ENCODE results near the gene NIP7.

Gene NIP7

DNA sequence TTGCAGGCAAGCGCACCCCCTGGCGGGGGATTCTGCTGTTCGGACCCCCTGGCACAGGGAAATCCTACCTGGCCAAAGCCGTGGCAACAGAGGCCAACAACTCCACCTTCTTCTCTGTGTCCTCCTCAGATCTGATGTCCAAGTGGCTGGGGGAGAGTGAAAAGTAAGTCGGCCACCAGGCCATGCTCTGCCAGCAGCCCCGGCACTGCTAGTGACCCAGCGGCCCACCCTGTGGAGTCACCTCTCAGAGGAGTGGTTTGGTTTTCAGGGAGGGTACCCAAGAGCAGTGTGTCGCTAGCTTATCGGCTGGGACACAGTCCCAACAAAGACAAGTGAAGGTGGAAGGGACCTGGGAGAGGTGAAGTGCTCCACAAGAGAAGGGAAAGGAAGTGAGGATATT lies 20.2 kb upstream of the NIP7 start:
- TF ChIP-seq CTCF (conservative IDR thresholded peaks at IDR 0.05) (no peak), ZFX (IDR thresholded peaks at IDR 0.05) (no peak)
- H3K27ac ChIP-seq, result no peak overlapping the region

DNA sequence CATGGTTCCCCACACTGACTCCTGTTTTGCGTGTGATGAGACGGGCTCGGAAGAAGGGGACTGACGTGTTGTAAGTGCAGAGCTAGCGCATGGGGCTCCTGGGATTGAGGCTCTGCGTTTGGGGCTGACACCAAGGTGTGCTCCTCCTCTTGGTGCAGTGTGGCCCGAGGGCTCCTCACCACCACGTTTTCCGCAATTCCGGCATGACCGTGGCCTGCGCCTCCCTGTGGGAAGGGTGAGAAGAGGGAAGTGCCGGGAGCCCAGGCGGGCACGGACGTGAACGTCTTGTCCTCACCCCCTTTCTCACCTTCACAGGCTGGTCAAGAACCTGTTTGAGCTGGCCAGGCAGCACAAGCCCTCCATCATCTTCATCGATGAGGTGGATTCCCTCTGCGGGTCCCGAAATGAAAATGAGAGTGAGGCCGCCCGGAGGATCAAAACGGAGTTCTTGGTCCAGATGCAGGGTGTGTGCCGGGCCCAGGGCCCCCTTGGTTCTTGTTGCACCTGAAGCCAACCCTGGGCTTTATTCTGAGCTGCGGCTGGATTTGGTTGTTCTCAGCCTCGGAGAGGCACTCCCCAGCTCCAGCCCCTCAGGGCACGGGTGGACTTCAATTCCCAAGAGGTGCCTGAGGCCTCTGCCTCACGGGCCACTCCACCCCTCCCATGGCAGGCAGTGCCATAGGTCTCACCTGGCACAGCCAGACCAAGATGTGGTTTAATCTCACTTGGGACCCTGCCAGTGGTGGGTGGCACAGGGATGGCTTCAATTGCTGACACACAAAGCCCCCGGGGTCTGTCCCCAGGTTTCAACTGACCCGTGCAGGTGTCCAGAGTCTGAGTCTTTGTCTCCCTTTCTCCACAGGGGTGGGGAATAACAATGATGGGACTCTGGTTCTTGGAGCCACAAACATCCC lies 19.5 kb upstream of the NIP7 start:
- no peak overlapping the region for H3K27ac ChIP-seq
- TF ChIP-seq CTCF (conservative IDR thresholded peaks at IDR 0.05) (no peak), ZFX (IDR thresholded peaks at IDR 0.05) (no peak)

DNA sequence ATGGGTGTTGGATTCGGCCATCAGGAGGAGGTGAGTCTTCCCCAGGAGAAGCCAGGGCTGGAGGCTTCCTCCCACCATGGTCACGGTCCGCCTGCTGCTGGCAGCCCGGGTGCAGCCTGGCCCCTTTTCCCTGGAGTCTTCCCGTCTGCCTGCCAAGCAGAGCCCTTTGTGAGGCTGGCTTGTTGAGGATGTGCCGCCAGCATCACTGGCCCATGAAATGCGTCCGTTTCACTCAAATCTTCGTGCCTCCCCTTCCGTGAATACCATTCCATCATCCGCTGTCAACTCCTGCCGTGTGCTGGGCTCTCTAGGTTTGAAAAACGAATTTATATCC lies 18.9 kb upstream of the NIP7 start:
- no peak overlapping the region for H3K27ac ChIP-seq
- no peak for TF ChIP-seq ZFX (IDR thresholded peaks at IDR 0.05)
- no peak for TF ChIP-seq CTCF (conservative IDR thresholded peaks at IDR 0.05)

- no peak overlapping the region for H3K27ac ChIP-seq
Measured at GRCh38 chr16:69321080-69321479, 18.5 kb upstream of the NIP7 start.

DNA sequence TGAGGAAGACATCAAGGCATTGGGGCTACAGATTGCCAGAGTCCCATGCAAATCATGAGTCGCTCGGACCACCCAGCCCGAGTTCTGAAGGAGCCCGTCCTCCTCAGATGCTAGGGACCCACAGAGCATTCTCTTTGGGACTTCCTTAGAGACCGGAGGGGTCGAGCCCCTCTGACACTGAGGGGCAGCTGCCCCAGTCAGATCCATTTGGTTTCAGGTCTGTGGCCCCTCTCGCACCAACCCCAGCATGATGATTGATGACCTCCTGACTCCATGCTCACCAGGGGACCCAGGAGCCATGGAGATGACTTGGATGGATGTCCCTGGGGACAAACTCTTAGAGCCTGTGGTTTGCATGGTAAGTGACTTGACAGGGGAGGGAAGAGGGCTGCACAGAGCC lies 17.2 kb upstream of the NIP7 start:
- no peak for TF ChIP-seq ZFX (IDR thresholded peaks at IDR 0.05)
- TF ChIP-seq CTCF (conservative IDR thresholded peaks at IDR 0.05), result no peak
- no peak overlapping the region for H3K27ac ChIP-seq

More at GRCh38 chr16:69321080-69321479, 18.5 kb upstream of the NIP7 start:
- TF ChIP-seq CTCF (conservative IDR thresholded peaks at IDR 0.05) (no peak), ZFX (IDR thresholded peaks at IDR 0.05) (no peak)

DNA sequence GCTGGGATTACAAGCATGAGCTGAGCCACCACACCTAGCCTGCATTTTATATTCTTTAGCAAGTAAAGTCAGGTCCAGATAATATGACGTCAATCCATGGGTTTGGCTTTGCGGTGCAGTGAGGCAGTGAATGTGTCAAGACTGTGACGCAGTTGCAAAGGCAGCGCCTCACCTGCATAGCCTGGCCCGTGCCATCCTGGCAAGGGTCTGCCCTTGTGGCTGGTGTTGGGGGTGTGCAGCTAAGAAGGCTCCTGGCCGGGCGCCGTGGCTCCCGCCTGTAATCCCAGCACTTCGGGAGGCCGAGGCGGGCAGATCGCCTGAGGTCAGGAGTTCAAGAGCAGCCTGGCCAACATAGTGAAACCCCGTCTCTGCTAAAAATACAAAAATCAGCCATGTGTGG lies 16.2 kb upstream of the NIP7 start:
- no peak overlapping the region for H3K27ac ChIP-seq
- TF ChIP-seq CTCF (conservative IDR thresholded peaks at IDR 0.05), result no peak

DNA sequence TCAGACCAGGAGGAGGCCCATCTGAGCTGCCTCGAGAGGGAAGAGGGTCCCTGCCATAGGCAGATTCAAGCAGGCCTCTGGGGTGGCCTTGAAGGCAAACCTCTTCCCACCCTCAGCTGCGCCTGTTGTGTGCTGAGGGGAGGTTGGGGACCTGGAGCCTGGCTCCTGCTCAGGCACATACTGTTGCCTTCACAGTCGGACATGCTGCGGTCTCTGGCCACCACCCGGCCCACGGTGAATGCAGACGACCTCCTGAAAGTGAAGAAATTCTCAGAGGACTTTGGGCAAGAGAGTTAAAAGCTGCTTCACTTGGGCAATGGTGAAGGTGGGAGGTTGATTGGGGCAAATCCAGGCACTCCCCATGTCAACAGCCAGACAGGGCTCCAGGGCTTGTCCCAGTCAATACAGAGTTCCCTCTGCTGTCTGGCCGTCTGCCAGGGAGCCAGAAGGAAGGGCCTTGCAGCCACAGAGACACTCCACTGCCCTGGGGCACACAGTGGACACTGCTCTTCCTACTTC lies 15.5 kb upstream of the NIP7 start:
- no peak for TF ChIP-seq ZFX (IDR thresholded peaks at IDR 0.05)
- no peak for TF ChIP-seq CTCF (conservative IDR thresholded peaks at IDR 0.05)
- peak overlapping the region; percentile 5; the same call in 1 of the 2 replicates for H3K27ac ChIP-seq
